NCI-H2196 (cell line): ENCODE measurements around the gene ARHGEF39.
A peak's percentile ranks its signal among the peaks of the same experiment; 100 is the strongest.

Source experiments
- DNase-seq: peaks from one replicate; lab custom pipeline; 2025; ENCODE audit not compliant: unreplicated experiment; lab: John Stamatoyannopoulos, UW

ARHGEF39 gene, protein sequence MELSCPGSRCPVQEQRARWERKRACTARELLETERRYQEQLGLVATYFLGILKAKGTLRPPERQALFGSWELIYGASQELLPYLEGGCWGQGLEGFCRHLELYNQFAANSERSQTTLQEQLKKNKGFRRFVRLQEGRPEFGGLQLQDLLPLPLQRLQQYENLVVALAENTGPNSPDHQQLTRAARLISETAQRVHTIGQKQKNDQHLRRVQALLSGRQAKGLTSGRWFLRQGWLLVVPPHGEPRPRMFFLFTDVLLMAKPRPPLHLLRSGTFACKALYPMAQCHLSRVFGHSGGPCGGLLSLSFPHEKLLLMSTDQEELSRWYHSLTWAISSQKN

DNA sequence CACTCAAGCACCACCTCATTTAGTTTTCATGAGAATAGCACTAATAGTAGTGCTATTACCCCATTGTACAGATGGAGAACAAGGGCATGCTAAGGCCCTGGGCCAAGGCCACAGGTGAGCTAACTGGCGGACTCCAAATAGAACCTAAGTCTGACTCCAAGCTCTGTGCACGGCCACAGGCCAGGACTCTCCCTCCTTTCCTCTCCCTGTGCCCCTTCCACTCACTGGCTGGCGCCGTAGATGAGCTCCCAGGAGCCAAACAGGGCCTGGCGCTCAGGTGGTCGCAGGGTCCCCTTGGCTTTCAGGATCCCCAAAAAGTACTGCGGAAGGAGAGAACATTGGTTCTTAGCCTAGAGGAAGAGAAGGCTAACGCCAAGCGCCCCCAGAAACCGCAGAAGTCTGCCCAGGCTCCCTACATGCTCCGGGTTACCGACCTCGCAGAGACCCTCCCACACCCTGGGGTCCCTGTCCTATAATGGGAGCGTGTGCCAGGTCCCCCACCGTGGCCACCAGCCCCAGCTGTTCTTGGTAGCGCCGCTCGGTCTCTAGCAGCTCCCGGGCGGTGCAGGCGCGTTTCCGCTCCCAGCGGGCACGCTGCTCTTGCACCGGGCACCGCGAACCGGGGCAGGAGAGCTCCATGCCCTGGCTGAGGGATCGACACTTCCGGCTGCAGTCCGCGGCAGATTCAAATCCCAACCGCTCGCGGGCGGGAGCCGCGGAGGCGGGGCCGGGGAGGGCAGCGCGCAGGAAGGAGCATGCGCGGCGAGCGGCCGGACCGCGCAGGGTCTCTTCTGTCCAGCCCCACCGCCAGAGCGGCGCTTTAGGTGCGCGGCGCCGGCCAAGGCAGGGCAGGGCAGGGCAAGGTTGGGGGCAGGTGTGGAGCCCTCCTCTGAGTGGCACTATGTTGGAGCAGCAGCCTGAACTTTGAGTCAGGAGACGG, at the start of gene ARHGEF39:
Gene ARHGEF39, minus strand, starts transcription at position 665 of the 940 bp plus-strand sequence. Its CDS starts 26 bp downstream, at position 639.
- DNase-seq = peak; percentile 89

DNA sequence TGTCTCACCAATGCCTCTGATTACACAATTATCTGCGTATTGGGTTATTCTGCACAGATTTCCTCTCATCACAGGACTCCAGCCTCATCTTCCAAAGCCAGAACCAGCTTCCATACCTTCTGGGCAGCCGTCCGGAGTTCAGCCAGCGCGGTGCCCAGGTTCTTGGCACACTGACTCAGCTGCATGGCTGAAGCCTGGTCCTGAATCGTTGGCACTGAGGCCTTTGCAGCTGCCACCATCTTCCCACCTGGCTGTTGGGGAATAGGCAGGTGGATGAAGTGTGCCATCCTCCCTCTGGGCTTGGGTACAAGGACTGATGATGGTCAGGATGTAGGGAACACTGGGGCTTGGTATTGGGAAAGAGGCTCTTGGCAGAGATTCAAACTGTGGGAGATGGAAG, 49.1 kb upstream of the ARHGEF39 start:
- DNase-seq = no peak

DNA sequence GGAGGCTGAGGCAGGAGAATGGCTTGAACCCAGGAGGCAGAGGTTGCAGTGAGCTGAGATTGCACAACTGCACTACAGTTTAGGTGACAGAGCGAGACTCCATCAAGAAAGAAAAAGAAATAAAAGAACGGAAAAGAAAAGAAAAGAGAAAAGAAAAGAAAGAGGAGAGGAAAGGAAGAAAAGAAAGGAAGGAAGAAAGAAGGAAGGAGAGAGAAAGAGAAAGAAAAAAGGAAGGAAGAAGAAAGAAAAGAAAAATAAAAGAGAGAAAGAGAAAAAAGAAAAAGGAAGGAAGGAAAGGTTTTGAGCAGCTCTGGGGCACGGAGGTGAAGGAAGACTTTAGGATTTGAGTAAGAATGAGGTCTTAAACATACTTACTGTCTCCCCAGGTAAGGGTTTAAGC, 48.6 kb upstream of the ARHGEF39 start:
- no peak for DNase-seq

DNA sequence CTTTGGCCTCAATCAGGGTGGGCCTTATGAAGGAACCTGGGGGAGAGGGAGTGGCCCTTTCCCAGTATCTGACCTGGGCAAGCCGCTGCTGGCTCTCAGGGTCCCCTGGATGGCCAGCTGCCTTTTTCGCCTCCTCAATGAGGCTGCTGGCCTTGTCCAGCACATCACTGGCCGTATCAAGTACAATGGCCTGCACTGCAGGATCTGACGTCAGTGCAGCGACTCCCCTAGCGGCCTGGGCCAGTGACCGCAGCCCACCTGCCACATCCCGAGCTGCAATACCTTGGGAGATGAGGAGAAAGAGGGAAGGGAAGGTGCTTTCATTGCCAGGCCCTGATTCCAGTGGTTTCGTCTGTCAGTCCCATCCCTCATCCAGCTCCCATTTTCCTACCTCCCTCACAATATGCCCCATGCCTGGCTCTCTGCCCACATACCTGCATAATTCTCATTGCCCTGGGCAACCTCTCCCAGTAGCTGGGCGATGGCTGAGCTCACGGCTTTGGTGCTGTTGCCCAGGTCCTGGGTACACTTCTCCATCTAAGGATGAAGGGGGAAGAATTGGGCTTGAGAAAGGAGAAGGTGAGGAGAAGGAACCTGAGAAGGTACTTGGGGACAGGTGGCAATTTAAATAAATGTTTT, 47.9 kb upstream of the ARHGEF39 start:
- no peak for DNase-seq

DNA sequence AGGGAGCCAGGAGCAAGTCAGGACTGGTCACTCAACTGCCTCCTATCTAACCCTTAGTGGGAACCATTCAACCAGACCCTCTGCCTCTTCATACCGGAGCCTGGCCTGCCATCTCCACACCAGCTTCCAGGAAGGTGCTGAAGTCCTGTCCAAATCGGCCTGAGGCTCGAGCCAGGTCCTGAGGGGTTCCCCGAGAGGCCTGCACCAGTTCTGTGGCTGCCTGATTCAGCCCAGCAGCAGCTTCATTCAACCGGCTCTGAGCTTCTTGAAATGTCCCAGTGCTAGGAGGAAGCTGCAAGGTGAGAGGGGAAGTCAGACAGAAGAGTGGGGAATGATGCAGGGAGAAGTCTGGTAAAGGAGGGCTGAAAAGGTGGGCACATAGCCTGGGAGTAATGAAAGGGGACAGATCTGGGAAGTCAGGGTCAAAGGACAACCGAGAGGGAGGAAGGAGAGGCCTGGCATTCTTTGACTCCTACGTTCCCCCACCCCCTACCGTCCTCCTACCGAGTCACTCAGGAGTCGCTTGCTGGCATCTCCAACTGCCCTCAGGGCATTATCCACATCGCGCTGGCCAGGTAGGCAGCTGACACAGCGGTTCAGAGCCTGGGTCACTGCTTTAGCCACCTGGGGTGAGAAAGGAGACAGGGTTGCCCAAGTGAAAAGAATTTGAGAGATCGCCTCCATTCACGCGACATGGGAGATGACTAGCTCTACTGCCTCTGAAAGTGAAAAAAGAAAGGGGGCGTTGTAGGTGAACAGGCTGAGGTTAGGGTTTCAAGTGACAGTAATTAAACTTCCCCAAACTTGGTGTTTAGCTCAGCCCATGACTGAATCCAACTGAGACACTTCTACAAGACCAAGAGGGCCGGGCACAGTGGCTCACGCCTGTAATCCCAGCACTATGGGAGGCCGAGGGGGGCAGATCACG, 46.8 kb upstream of the ARHGEF39 start:
- no peak for DNase-seq

DNA sequence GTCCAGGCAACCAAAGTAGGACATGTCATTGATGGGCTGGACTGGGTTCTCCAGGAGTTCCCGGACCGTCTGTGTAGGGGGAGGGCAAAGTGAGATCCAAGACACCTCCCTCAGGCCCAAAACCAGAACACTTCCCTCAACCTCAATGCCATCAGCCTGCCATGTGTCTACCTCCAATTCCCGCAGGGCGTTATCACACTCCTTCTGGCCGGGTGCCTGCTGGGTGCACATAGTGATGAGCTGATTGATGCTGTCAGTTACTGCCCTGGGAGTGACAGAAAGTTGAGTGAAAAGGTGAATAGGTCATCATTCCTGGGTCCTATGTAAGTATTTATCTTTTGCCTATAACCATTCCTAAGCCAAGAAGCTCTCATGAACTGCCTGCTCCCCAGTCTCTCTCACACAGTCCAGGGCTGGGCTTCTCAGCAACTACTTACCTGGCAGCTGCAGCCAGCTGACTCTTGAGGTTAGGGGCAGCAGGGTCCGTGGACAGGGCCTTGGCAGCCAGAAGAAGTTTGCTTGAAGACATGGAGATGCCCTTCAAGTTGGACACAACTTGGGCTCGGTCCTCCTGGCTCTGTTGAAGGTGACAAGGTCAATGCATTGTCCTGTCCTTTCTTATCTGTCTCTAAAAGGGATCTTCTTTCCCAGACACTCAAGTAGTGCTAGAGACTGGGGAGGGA, 46.0 kb upstream of the ARHGEF39 start:
- no peak for DNase-seq

DNA sequence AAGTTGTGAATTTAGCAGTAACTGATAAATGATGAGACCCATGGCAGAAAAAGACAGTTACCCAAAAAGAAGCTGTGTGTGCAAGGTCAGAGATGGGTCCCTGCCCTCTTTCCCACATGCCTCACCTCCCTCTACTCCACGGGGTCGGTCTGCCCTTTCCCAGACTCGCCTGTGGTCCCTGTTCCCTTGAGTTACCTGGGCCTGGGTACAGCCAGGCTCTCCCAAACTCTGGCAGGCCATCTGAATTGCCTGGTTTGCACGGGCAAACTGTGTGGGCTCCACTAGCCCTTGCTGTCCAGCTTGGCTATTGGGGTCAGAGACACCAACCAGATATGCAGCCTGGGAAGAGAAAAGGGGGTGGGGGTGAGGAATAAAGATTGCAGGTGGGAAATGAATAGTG, 43.2 kb upstream of the ARHGEF39 start:
- no peak for DNase-seq

DNA sequence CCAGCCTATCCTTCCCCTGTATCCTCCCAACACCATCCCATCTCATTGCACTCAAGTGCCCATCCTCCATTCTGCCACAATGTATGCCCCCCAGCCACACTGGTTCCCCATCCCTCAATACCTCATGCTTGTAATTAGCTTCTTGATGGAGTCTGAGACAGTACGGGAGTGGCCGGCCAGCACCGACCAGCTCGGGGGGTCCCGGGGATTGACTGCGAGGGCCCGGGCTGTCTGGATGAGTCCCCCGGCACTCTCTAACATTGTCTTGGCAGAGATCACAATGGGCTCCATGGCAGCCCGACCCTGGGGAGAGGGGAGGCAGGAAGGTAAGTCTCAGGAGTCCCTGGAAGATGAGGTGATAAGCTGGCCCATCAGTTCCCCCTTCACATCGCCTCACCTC, 42.0 kb upstream of the ARHGEF39 start:
- DNase-seq = no peak

DNA sequence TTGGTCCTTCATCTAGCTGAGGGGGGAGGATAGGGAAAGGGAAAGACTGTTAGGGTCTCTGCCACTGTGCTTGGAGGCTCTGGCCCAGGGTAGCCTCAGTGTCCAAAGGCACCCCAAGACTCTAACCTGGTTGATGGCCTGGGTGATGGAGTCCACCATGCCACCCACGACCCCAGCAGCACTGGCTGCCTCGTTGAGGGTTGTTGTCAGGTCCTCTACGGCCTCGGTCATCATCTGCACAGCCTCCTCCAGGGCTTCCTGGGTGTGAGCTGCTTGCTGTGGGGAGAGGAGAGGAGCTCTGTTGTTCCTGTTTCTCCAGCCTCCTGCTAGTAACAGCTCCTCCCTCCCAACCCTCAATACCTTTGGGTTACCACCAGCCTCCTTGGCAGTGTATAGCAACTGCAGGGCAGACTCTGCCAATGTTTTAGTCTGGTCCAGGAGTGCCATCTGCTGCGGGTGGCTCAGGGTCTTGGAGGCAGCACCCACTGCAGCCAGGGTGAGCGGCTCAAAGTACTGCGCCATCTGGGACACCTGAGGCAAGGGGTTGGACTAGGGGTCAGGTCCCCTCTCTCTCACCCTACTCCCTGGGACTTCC, 40.9 kb upstream of the ARHGEF39 start:
- no peak for DNase-seq

DNA sequence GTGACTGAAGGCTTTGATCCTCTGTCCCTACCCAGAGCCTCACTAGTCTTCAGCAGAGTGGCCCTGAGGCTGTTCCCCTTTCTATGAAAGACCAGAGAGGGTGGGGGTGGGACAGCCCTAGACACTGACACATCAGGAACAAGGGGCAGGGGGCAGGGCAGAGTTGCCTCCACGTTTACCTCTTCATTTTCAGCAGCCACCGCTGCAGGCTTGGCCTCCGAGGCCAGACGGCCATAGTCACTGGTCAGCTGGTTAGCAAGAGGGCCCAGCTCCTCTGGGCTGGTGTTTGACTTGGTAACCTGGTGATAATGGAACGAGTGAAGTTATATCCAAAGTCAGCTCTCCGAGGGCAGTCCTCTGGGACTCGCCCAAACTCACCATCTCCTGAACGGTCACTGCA, 40.4 kb upstream of the ARHGEF39 start:
- DNase-seq = no peak

DNA sequence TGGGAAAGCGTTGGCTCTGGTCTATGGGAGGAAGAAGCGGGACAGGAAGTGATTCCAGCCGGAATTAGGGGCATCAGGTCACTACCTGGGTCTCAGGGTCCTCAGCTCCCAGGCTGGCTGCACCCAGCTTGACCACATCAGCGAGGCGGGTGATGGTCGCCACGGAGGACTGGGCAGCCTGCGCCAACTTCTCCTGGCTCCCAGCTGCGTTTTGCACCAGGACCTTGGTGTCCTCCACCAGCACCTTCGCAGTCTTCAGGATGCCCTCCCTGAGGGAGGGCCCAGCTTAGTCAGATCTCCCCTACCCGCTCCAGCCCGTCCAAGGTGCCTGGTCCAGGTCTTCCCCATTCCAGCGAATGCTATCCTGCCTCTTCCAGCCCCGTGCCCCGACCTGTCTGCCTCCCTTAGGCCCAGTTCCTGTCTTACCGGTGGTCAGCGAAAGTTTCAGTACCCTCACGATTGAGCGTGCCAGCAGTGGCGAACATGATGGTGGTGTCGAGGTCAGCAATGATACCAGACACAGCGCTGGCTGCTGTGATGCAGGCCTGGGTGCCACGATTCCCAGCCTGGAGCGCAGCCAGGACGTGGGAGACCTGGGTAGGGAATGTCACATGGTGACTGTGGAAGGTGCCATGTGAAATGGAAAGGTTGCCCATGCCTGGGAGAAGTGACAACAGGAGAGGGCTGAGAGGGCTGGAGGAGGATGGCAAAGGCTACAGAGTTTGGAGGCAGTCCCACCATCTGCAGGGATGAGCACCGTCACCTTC, 39.1 kb upstream of the ARHGEF39 start:
- DNase-seq = no peak

DNA sequence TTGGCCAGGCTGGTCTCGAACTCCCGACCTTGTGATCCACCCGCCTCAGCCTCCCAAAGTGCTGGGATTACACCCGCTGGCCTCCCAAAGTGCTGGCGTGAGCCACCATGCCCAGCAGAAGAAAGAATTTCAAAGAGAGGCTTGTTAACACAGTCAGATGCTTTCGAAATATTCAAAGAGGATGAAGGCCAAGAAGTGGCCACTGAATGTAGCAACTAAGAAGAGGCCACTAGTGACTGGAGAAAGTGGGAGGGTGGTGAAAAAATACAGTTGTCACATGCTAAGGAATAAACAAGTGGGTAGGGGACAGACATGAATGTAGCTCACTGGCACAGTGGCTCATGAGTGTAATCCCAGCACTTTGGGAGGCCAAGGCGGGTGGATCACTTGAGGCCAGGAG, 37.7 kb upstream of the ARHGEF39 start:
- DNase-seq = no peak

DNA sequence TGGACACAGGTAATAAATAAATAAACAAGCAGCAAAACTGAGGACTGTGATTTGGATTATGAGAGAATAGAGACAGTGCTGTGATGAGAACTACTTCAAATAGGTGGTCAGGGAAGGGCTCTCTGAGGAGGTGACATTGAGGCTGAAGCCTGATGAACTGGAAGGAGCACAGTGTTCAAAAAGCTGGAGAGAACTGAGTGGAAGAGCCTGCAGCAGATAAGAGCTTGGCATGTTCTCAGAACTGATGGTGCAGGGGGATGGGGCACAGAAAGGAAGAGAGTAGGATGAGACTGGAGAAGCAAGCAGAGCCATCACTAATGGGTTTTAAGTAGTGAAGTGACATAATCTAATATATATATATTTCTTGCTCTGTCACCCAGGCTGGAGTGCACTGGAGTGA, 35.9 kb upstream of the ARHGEF39 start:
- DNase-seq = no peak

DNA sequence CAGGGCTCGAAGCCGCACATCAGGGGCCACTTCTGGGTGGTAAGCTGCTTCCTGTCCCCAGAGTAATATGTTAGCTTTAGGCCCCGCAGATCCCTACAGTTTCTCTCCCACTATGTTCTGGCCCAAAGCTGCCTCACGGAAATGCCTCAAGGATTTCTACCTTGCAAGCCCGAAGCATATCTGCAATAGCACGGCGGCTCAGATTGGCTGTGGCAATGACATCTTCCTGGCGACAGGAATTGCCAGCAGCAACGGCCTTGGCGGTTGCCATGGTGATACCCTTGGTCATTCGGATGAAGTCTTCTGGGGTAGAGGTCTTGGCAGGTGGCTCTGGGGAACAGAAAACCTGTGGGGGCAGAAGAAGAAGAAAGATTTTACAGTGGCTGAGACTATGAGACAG, 35.0 kb upstream of the ARHGEF39 start:
- DNase-seq = no peak

DNA sequence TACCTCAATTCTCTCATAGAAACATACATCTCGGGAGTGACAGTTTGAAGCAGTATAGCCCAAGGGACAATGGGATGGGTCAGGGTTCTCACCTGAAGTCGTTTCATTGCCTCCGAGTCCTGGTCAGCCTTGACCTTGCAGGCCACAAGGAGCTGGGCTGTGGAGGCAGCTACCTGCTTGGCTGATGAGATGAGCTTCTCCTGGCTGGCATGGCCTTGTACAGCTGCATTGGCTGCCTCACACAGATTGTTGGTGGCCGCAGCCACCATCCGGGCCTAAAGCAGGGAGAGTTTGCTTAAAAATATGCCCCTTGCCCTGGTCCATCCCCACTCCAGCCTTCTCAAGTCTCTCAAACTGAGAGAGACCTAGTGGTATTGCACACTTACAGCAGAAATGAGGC, 33.2 kb upstream of the ARHGEF39 start:
- DNase-seq = no peak

DNA sequence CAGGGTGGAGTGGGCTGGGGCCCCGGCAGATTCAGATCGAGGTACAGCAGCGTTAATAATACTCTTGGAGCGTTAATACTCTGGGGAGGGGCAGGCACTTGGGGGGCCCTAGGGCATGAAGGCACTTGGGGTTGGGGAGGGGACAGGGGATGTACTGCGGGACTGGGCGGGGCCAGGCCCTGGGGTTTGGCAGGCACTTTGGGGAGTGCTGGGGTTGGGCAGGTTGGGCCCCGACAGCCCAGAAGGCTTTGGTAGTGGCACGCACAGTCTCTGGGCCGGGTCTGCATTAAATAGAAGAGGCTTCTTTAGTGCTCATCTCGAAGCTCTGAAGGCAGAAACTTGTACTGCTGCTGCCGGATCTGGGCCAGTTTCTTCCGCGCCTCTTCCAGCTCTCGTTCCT, 32.5 kb upstream of the ARHGEF39 start:
- no peak for DNase-seq

DNA sequence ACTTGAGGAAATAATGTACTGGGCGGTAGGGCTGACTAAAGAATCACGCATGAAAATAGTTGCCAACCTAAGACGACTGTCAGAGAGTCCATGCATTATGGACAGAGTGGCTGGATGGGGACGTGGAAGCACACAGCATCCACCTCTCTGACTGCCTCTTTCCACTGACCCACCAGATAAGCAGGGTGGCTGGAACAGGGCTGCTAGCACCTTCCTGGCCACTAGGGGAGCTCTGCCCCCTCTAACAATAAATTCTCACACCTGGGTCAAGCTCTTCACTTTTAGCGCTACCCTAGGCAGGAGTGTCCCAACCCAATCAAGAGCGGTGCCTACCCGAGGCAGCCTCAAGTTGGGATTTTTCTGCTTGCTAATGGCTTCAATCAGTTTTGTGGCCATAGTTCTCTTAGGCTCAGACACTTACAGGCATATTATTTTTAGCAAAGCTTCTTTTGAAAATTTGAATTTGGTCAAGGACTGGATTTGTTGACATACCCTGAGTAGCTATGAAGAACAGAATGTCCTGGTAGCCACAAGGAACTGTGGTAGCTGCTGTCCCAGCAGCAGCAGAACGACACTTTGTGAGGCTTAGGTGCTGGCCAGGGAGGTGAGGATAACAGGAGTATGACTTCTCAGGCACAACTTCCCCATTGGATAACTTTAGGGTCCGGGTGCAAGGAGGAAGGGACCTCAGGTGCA, 31.7 kb upstream of the ARHGEF39 start:
- peak; percentile 38 for DNase-seq

DNA sequence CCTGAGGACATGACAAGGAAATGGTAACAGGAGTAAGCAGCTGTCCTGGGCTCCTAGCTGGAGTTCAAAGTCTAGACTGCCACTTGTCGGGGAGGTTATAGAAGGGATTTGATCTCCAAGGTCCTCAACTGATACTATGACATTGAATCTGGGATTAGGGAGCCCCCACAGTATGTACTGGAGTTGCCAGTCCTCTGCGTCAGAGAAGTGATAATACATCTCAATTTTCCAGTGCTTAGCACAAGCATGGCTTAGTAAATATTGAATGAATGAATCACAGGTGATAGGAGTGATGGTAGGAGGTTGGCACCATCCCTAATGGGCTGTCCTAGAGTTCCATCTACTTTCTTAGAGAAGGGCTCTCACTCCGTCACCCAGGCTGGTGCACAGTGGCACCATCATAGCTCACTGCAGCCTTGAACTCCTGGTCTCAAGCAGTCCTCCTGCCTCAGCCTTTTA, 31.0 kb upstream of the ARHGEF39 start:
- DNase-seq = no peak
